LNCaP clone FGC (cell line): Measurements from ENCODE around the gene NFE2L2.
"Not testable (repeated sequence)": the region's sequence is repeated elsewhere in the genome, so short reads cannot be mapped to it uniquely, and the experiment has no call there.

ENCODE experiments used
- DNase-seq: peaks from one replicate; pipeline ENCODE4 v3.0.0-alpha.2; 2011; ENCODE audit warnings: low read depth
- H3K4me3 ChIP-seq: 2 replicates; pipeline ENCODE4 v1.5.1; 2011; ENCODE audit warnings: mild to moderate bottlenecking, low read depth, low read length, control low read depth
- CTCF ChIP-seq: IDR thresholded peaks from 2 replicates; pipeline ENCODE4 v1.5.1; 2012; ENCODE audit warnings: mild to moderate bottlenecking; ENCODE audit not compliant: control insufficient read depth, insufficient read depth; ENCODE audit errors: extremely low read depth

Gene NFE2L2

GRCh38 chr2:177195194-177195593, 69.3 kb downstream of the NFE2L2 start:
- no peak overlapping the region for H3K4me3 ChIP-seq
- DNase-seq = no peak
- no peak for TF ChIP-seq CTCF

GRCh38 chr2:177193240-177193639, 71.3 kb downstream of the NFE2L2 start:
- TF ChIP-seq CTCF = no peak
- no peak for DNase-seq
- no peak overlapping the region for H3K4me3 ChIP-seq

- TF ChIP-seq CTCF = no peak
- DNase-seq = peak; percentile 31
- H3K4me3 ChIP-seq = no peak overlapping the region
These were observed 71.7 kb downstream of the NFE2L2 start for GRCh38 chr2:177192788-177193187.

DNA sequence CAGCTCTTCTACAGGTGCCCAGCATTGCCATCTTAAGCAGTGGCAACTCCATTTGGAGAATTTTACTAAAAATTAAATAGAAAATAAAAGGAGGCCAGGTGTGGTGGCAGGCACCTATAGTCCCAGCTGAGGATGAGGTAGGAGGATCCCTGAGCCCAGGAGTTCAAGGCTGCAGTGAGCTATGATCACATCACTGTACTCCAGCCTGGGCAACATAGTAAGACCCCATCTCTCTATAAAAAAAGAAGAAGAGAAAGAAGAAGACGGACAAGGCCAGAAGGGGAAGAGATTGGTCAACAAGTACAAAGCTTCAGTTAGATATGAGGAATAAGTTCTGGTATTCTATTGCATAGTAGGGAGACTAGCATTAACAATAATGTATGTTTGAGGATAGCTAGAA, 73.6 kb downstream of the NFE2L2 start:
- H3K4me3 ChIP-seq = no peak overlapping the region
- no peak for DNase-seq
- TF ChIP-seq CTCF = no peak

- no peak for DNase-seq
- no peak for TF ChIP-seq CTCF
- no peak overlapping the region for H3K4me3 ChIP-seq
These were observed 75.8 kb downstream of the NFE2L2 start for GRCh38 chr2:177188482-177189469.

GRCh38 chr2:177187631-177188312, 76.8 kb downstream of the NFE2L2 start:
- no peak overlapping the region for H3K4me3 ChIP-seq
- TF ChIP-seq CTCF = no peak
- DNase-seq = no peak

GRCh38 chr2:177186038-177186437, 78.5 kb downstream of the NFE2L2 start:
- not testable (repeated sequence) for H3K4me3 ChIP-seq, DNase-seq
